Prostate gland (tissue), 2 donors: ENCODE data around the gene RCN2.

Source experiments
- CTCF ChIP-seq, 4 experiments: fragments of 200-600 bp in 2 of 4; fragments of 450-650 bp in 2 of 4; sonication (generic) in 2 of 4; IDR thresholded peaks; 1 replicate in 3 of 4; 2 replicates in 1 of 4; pipeline ENCODE4 v1.5.1; 2016 to 2019; ENCODE audit warnings: antibody characterized with exemption in 4 of 4, mild to moderate bottlenecking in 2 of 4, moderate library complexity in 2 of 4
- POLR2A ChIP-seq: fragments of 450-650 bp; IDR thresholded peaks from one replicate; pipeline ENCODE4 v1.6.1; 2016; ENCODE audit warnings: antibody characterized with exemption, mild to moderate bottlenecking

GRCh38 chr15:76987276-76987675 is 55.7 kb downstream of the RCN2 start:
- TF ChIP-seq CTCF (IDR thresholded peaks at IDR 0.05) (no peak), POLR2A (no peak)
